GM12878 (cell line): ENCODE measurements around the gene HS3ST3A1. TPM values are rescaled to one million over a fixed set of nuclear protein-coding genes. Genes with fewer than 3 reads are reported as not detected.

Source experiments
- ATAC-seq: fragments of 200-7000 bp; cut with Tn5 transposase; 3 replicates; pipeline ENCODE4 v1.9.1; 2020; ENCODE audit warnings: mild to moderate bottlenecking, moderate library complexity
- BruUV-seq: library from RNA; stranded (reverse); fragments of 400-500 nt; replicated peaks from 2 replicates; lab custom pipeline; 2021; lab: Mats Ljungman, UMichigan
- CTCF ChIA-PET: fragments of 300-600 bp; sonication (Branson Sonifier 250); formaldehyde crosslinking; extraction: SDS; loops from one replicate; lab custom pipeline; 2021; ENCODE audit warnings: inconsistent platforms; lab: Yijun Ruan, JAX
- POLR2A ChIA-PET: fragments of 350-600 bp; formaldehyde crosslinking; extraction: SDS; loops from one replicate; lab custom pipeline; 2021; ENCODE audit warnings: inconsistent platforms; lab: Charles Lee
- RAD21 ChIA-PET: fragments of 300-600 bp; sonication (Branson Sonifier 250); formaldehyde crosslinking; loops from one replicate; lab custom pipeline; 2023; ENCODE audit warnings: antibody characterized with exemption; ENCODE audit not compliant: unreplicated experiment; lab: Charles Lee
- SMC1A ChIA-PET: fragments of 300-600 bp; sonication (Branson Sonifier 250); formaldehyde crosslinking; loops from one replicate; lab custom pipeline; 2023; ENCODE audit not compliant: unreplicated experiment, uncharacterized antibody; lab: Charles Lee
- DNase-seq: peaks from one replicate; pipeline ENCODE4 v3.0.0-alpha.2; 2011; ENCODE audit warnings: low read depth, low spot score
- FAIRE-seq: peaks from 3 replicates; lab custom pipeline; 2011; peaks lifted over from hg19 to GRCh38; lab: Jason Lieb, UNC
- H2AFZ ChIP-seq: 2 replicates; pipeline ENCODE4 v1.6.0; 2011; ENCODE audit warnings: low read depth, low read length, control low read depth; ENCODE audit not compliant: control insufficient read depth
- H3K27ac ChIP-seq: 2 replicates; pipeline ENCODE4 v1.5.1; 2011; ENCODE audit warnings: control low read depth; ENCODE audit not compliant: control insufficient read depth, insufficient read depth
- H3K27me3 ChIP-seq, 2 experiments: replicated peaks in 1 of 2; 2 replicates each; pipeline versions ENCODE4 v1.6.0 to v1.6.1; 2011; ENCODE audit warnings: low read length in 1 of 2; ENCODE audit not compliant: control insufficient read depth in 2 of 2, insufficient read depth in 2 of 2
- H3K36me3 ChIP-seq, 2 experiments: 2 replicates each; pipeline ENCODE4 v1.5.1; 2011; ENCODE audit warnings: low read length in 1 of 2; ENCODE audit not compliant: control insufficient read depth in 2 of 2, insufficient read depth in 2 of 2
- H3K4me1 ChIP-seq: 2 replicates; pipeline ENCODE4 v1.6.1; 2011; ENCODE audit warnings: mild to moderate bottlenecking, low read length, moderate library complexity, mixed read lengths; ENCODE audit not compliant: control insufficient read depth, insufficient read depth
- H3K4me2 ChIP-seq: 2 replicates; pipeline ENCODE4 v1.6.0; 2011; ENCODE audit warnings: control low read depth; ENCODE audit not compliant: control insufficient read depth, insufficient read depth
- H3K4me3 ChIP-seq: fragments of 200-600 bp; sonication (generic); 2 replicates; pipeline ENCODE4 v1.5.1; 2016
- H3K79me2 ChIP-seq: 2 replicates; pipeline ENCODE4 v1.6.0; 2011; ENCODE audit warnings: low read length; ENCODE audit not compliant: control insufficient read depth, insufficient read depth
- H3K9ac ChIP-seq: 2 replicates; pipeline ENCODE4 v1.8.0; 2011; ENCODE audit warnings: low read length, control low read depth, mixed read lengths; ENCODE audit not compliant: control insufficient read depth, insufficient read depth
- H3K9me3 ChIP-seq: replicated peaks from 3 replicates; pipeline ENCODE4 v1.5.1; 2011; ENCODE audit warnings: mild to moderate bottlenecking, low read length; ENCODE audit not compliant: control insufficient read depth, insufficient read depth
- H4K20me1 ChIP-seq: 2 replicates; pipeline ENCODE4 v1.6.0; 2011; ENCODE audit not compliant: control insufficient read depth, insufficient read depth
- CREB1 ChIP-seq: IDR thresholded peaks from 2 replicates; pipeline ENCODE4 v1.6.1; 2012; ENCODE audit warnings: low read depth, mild to moderate bottlenecking, inconsistent platforms
- ESRRA ChIP-seq: IDR thresholded peaks from 2 replicates; pipeline ENCODE4 v1.6.1; 2012; ENCODE audit warnings: mild to moderate bottlenecking, low read length, improper control_type of control experiment
- HDAC6 ChIP-seq: fragments of 200-600 bp; sonication (generic); IDR thresholded peaks from one replicate; pipeline ENCODE4 v1.8.0; 2017; ENCODE audit warnings: antibody characterized with exemption; ENCODE audit not compliant: unreplicated experiment
- IKZF1 ChIP-seq: fragments of 450-650 bp; conservative IDR thresholded peaks from 2 replicates; pipeline ENCODE4 v1.6.1; 2017; ENCODE audit warnings: antibody characterized with exemption, mild to moderate bottlenecking
- NR2F1 ChIP-seq: fragments of 450-650 bp; conservative IDR thresholded peaks from 2 replicates; pipeline ENCODE4 v1.6.1; 2017; ENCODE audit warnings: mild to moderate bottlenecking
- PAX8 ChIP-seq: fragments of 450-650 bp; IDR thresholded peaks from 2 replicates; pipeline ENCODE4 v1.6.1; 2017; ENCODE audit warnings: mild to moderate bottlenecking, moderate library complexity
- RAD51 ChIP-seq: fragments of 450-650 bp; IDR thresholded peaks from 2 replicates; pipeline ENCODE4 v1.6.1; 2016; ENCODE audit warnings: moderate library complexity, mild to moderate bottlenecking, inconsistent platforms
- RBBP5 ChIP-seq: fragments of 200-600 bp; sonication (generic); conservative IDR thresholded peaks from 2 replicates; pipeline ENCODE4 v1.6.1; 2016
- TBL1XR1 ChIP-seq: IDR thresholded peaks from 2 replicates; pipeline ENCODE4 v1.6.1; 2012; ENCODE audit warnings: low read depth, low read length, improper control_type of control experiment
- TCF3 ChIP-seq: IDR thresholded peaks from 2 replicates; pipeline ENCODE4 v1.6.1; 2012; ENCODE audit warnings: low read depth, mild to moderate bottlenecking, low read length, borderline replicate concordance; ENCODE audit not compliant: insufficient read depth
- ZNF622 ChIP-seq: fragments of 450-650 bp; IDR thresholded peaks from 2 replicates; pipeline ENCODE4 v1.6.1; 2017; ENCODE audit warnings: mild to moderate bottlenecking, inconsistent platforms
- WGBS: methylation state at CpG from one replicate; pipeline ENCODE4 v1.1.6; 2016; ENCODE audit warnings: low lambda C conversion rate; ENCODE audit not compliant: insufficient replicate concordance, insufficient coverage; ENCODE audit errors: missing lambda C conversion rate; 5-methylcytosine and 5-hydroxymethylcytosine counted together
- in situ Hi-C: fragments of 300-500 bp; cut with MboI; formaldehyde crosslinking; loops from 9 replicates; pipeline ENCODE4 v1.14.3; 2018; ENCODE audit warnings: mixed read lengths
- intact Hi-C: fragments of 100-400 bp; cut with micrococcal nuclease; formaldehyde crosslinking; loops from one replicate; pipeline ENCODE4 v1.14.2; 2022; ENCODE audit not compliant: unreplicated experiment
- polyA plus RNA-seq, 11 experiments: library from polyadenylated mRNA; depleted of rRNA in 4 of 11; unstranded in 6 of 11; stranded (reverse) in 5 of 11; fragments of >200 nt; fragmentation: Nextera tagmentation in 4 of 11; fragmentation: Illumina TruSeq in 1 of 11; extraction: Ambion mirVana in 4 of 11; extraction: Trizol in 1 of 11; gene quantifications; 1 replicate in 1 of 11; 2 replicates in 10 of 11; pipeline versions ENCODE4 v1.2.1 to v1.2.3, GENCODE V29; 2011 to 2016; ENCODE audit warnings: inconsistent platforms in 2 of 11, missing spikeins in 2 of 11, low read depth in 1 of 11
- total RNA-seq, 4 experiments: library from RNA; depleted of rRNA in 3 of 4; stranded (reverse); fragments of >200 nt in 3 of 4; fragmentation: Illumina TruSeq in 1 of 4; extraction: Trizol in 1 of 4; gene quantifications; 2 replicates each; pipeline versions ENCODE4 v1.2.1 to v1.2.3, GENCODE V29; 2013 to 2021
- TF ChIP-seq, protein P1 (sequence below): fragments of 450-650 bp; IDR thresholded peaks from 2 replicates; pipeline ENCODE4 v1.6.1; 2017; ENCODE audit warnings: antibody characterized with exemption, mild to moderate bottlenecking, moderate library complexity
- TF ChIP-seq, protein P2 (sequence below): IDR thresholded peaks from 2 replicates; pipeline ENCODE4 v1.6.1; 2011; ENCODE audit warnings: borderline replicate concordance, low read depth, mild to moderate bottlenecking, moderate library complexity, low read length; ENCODE audit not compliant: insufficient read depth, poor library complexity, severe bottlenecking
- TF ChIP-seq, protein P3 (sequence below): fragments of 450-650 bp; formaldehyde crosslinking; IDR thresholded peaks from 2 replicates; pipeline ENCODE4 v1.5.0; 2022; ENCODE audit warnings: mild to moderate bottlenecking, missing genetic modification characterization

The HS3ST3A1 gene
- total and polyA plus RNA-seq, 10 of the 15 experiments (the other 5 are each of a cell fraction or from before 2014, with no cell fraction given), result 0.24 to 0.26 TPM; not detected in 8

DNA sequence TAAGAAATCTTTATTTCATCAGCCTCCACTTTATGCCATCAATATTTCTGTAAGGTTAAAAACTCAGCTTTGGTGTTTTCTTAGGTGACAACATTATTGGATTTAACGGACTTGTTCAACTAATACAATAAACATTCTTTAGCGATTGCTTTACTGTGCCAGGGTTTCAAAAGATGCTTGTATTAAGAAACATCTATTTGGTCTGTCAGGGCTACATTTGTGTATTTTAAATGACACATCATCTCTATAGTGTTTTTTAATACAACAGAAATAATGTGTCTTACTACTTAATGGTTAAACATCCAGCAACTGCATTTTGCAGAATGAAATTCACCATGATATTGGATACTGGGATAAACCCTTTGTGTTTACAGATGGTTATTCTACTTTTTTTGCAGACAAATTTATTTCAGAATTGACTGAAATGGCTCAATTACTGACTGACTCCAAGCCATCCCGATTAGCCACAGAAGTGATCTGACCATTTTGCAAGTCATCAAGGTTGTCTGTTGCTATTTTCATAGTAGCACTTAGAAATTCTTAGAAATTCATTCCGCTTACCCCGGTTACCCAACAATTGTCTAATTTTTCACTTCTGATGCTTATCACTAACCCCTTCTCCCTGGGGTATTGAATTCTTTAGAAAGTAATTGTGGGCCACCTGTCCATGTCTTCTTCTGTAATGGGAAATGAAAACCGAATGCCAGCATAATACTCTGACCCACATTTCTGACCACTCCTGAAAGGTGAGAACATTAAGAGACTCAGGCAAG lies 63.7 kb downstream of the HS3ST3A1 start:
- in situ Hi-C loops, result no loop called here
- BruUV-seq, result no TSS peak
- POLR2A ChIA-PET, result no interaction called here
- CTCF ChIA-PET, result interaction anchor here (1.2 kb wide), 1 partner anchor 31 kb away, joined by 3 read pairs; no protein-coding TSS in a partner anchor
- DNase-seq (no peak), ATAC-seq (no peak), FAIRE-seq (no peak)
- Histone ChIP-seq H3K4me1 (no peaks in the 10 kb centered on the region), H4K20me1 (no peaks in the 10 kb centered on the region), H2AFZ (no peak overlapping the region), H3K36me3 (no peaks in the 10 kb centered on the region), H3K27ac (no peak overlapping the region), H3K4me3 (no peak overlapping the region), H3K27me3 (no peaks in the 10 kb centered on the region), H3K9me3 (no peaks in the 10 kb centered on the region; the same call in 2 of the 3 replicates), H3K79me2 (no peaks in the 10 kb centered on the region), H3K4me2 (no peak overlapping the region), H3K9ac (no peak overlapping the region)
- intact Hi-C loops, result no loop called here
- WGBS, result 54% methylated on average over 6 of the region's 6 CpGs
- RAD21 ChIA-PET, result interaction anchor here (1.5 kb wide), 1 partner anchor 14 kb away, joined by 8 read pairs; no protein-coding TSS in a partner anchor
- TF ChIP-seq, protein P1, sequence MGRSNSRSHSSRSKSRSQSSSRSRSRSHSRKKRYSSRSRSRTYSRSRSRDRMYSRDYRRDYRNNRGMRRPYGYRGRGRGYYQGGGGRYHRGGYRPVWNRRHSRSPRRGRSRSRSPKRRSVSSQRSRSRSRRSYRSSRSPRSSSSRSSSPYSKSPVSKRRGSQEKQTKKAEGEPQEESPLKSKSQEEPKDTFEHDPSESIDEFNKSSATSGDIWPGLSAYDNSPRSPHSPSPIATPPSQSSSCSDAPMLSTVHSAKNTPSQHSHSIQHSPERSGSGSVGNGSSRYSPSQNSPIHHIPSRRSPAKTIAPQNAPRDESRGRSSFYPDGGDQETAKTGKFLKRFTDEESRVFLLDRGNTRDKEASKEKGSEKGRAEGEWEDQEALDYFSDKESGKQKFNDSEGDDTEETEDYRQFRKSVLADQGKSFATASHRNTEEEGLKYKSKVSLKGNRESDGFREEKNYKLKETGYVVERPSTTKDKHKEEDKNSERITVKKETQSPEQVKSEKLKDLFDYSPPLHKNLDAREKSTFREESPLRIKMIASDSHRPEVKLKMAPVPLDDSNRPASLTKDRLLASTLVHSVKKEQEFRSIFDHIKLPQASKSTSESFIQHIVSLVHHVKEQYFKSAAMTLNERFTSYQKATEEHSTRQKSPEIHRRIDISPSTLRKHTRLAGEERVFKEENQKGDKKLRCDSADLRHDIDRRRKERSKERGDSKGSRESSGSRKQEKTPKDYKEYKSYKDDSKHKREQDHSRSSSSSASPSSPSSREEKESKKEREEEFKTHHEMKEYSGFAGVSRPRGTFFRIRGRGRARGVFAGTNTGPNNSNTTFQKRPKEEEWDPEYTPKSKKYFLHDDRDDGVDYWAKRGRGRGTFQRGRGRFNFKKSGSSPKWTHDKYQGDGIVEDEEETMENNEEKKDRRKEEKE, result no peak
- TF ChIP-seq NR2F1, result no peak
- TF ChIP-seq PAX8, result no peak
- TF ChIP-seq TCF3, result no peak
- TF ChIP-seq, protein P2, sequence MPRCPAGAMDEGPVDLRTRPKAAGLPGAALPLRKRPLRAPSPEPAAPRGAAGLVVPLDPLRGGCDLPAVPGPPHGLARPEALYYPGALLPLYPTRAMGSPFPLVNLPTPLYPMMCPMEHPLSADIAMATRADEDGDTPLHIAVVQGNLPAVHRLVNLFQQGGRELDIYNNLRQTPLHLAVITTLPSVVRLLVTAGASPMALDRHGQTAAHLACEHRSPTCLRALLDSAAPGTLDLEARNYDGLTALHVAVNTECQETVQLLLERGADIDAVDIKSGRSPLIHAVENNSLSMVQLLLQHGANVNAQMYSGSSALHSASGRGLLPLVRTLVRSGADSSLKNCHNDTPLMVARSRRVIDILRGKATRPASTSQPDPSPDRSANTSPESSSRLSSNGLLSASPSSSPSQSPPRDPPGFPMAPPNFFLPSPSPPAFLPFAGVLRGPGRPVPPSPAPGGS, result no peak
- no peak for TF ChIP-seq ZNF622
- TF ChIP-seq CREB1, result no peak
- no peak for TF ChIP-seq RAD51
- no peak for TF ChIP-seq TBL1XR1
- no peak for TF ChIP-seq IKZF1
- no peak for TF ChIP-seq RBBP5
- no peak for TF ChIP-seq HDAC6
- TF ChIP-seq ESRRA, result no peak
- TF ChIP-seq, protein P3, sequence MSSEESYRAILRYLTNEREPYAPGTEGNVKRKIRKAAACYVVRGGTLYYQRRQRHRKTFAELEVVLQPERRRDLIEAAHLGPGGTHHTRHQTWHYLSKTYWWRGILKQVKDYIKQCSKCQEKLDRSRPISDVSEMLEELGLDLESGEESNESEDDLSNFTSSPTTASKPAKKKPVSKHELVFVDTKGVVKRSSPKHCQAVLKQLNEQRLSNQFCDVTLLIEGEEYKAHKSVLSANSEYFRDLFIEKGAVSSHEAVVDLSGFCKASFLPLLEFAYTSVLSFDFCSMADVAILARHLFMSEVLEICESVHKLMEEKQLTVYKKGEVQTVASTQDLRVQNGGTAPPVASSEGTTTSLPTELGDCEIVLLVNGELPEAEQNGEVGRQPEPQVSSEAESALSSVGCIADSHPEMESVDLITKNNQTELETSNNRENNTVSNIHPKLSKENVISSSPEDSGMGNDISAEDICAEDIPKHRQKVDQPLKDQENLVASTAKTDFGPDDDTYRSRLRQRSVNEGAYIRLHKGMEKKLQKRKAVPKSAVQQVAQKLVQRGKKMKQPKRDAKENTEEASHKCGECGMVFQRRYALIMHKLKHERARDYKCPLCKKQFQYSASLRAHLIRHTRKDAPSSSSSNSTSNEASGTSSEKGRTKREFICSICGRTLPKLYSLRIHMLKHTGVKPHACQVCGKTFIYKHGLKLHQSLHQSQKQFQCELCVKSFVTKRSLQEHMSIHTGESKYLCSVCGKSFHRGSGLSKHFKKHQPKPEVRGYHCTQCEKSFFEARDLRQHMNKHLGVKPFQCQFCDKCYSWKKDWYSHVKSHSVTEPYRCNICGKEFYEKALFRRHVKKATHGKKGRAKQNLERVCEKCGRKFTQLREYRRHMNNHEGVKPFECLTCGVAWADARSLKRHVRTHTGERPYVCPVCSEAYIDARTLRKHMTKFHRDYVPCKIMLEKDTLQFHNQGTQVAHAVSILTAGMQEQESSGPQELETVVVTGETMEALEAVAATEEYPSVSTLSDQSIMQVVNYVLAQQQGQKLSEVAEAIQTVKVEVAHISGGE (CRISPR knock-in tag), result no peak
- SMC1A ChIA-PET, result interaction anchor here (1.1 to 2.0 kb wide), 5 partner anchors 10 to 201 kb away, joined by 3 to 7 read pairs (median 4); no protein-coding TSS in a partner anchor
